CD1c-positive myeloid dendritic cell (primary cell): ENCODE measurements around the gene CAB39.
A peak's percentile ranks its signal among the peaks of the same experiment; 100 is the strongest.

Experiments
- DNase-seq: peaks from one replicate; pipeline ENCODE4 v3.0.0-alpha.2; 2016; ENCODE audit errors: extremely low spot score

CAB39 gene

GRCh38 chr2:230863031-230863430, 150.4 kb downstream of the CAB39 start:
- DNase-seq, result no peak

- DNase-seq, result no peak
Measured at GRCh38 chr2:230863442-230864121, 150.9 kb downstream of the CAB39 start.

GRCh38 chr2:230864122-230864604, 151.5 kb downstream of the CAB39 start:
- no peak for DNase-seq

- peak; percentile 66 for DNase-seq
Measured at GRCh38 chr2:230864605-230865306, 152.1 kb downstream of the CAB39 start, which contains the start of gene ITM2C. TSS of gene ITM2C (plus strand) at chr2:230864942. CDS start at chr2:230865026, 84 bp downstream.

GRCh38 chr2:230865307-230865765, 152.7 kb downstream of the CAB39 start:
- DNase-seq, result no peak

GRCh38 chr2:230865766-230866755, 153.4 kb downstream of the CAB39 start:
- no peak for DNase-seq

- DNase-seq, result peak; percentile 53
Measured at GRCh38 chr2:230866756-230867523, 154.3 kb downstream of the CAB39 start.

GRCh38 chr2:230868161-230868946, 155.7 kb downstream of the CAB39 start:
- no peak for DNase-seq

GRCh38 chr2:230868947-230869913, 156.6 kb downstream of the CAB39 start:
- DNase-seq, result no peak

GRCh38 chr2:230869914-230870543, 157.4 kb downstream of the CAB39 start:
- no peak for DNase-seq
